Lower leg skin (tissue), 3 donors: ENCODE measurements around the gene TP73.

Experiments used
- POLR2A ChIP-seq, 2 donors: fragments of 450-650 bp; IDR thresholded peaks; one replicate each; pipeline ENCODE4 v1.6.1; 2016 to 2017; ENCODE audit warnings: antibody characterized with exemption in 2 of 2, mild to moderate bottlenecking in 1 of 2, moderate library complexity in 1 of 2
- TF ChIP-seq, protein P1 (sequence below), 3 donors: fragments of 450-650 bp; IDR thresholded peaks; one replicate each; pipeline ENCODE4 v1.5.1; 2016; ENCODE audit warnings: antibody characterized with exemption in 3 of 3, mild to moderate bottlenecking in 3 of 3, moderate library complexity in 2 of 3

DNA sequence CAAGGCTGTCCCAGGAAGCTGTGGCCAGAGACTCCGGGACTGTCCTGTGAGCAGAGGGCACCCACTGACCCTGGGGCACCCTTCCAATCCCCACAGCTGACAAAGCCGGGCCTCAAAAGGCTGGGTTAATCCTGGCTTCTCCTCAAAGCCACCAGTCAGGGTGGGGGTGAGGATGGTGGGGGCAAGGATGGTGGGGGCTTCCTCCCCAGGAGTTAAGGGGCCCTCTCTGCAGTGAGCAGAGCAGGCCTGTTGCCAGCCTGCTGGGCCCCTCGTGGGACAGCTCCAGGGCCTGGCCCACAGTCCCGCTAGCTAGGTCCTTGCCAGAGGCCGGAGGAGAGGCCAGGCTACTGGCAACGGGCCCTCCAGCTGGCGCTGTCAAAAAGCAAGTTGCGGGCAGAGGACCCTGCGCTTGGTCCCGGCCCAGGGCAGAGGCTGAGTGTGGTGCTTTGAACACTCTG is 62.0 kb downstream of the TP73 start:
- TF ChIP-seq, protein P1, sequence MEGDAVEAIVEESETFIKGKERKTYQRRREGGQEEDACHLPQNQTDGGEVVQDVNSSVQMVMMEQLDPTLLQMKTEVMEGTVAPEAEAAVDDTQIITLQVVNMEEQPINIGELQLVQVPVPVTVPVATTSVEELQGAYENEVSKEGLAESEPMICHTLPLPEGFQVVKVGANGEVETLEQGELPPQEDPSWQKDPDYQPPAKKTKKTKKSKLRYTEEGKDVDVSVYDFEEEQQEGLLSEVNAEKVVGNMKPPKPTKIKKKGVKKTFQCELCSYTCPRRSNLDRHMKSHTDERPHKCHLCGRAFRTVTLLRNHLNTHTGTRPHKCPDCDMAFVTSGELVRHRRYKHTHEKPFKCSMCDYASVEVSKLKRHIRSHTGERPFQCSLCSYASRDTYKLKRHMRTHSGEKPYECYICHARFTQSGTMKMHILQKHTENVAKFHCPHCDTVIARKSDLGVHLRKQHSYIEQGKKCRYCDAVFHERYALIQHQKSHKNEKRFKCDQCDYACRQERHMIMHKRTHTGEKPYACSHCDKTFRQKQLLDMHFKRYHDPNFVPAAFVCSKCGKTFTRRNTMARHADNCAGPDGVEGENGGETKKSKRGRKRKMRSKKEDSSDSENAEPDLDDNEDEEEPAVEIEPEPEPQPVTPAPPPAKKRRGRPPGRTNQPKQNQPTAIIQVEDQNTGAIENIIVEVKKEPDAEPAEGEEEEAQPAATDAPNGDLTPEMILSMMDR (IDR thresholded peaks at IDR 0.05), result no peak
- TF ChIP-seq POLR2A (IDR thresholded peaks at IDR 0.05), result no peak
